Epithelial cell of alveolus of lung (primary cell): ENCODE measurements around the gene TMEM59L. TPM values are rescaled to one million over a fixed set of nuclear protein-coding genes. Genes with fewer than 3 reads are reported as not detected.

Experiments used
- total RNA-seq: library from RNA; depleted of rRNA; stranded (reverse); fragments of >200 nt; gene quantifications from 2 replicates; pipeline ENCODE4 v1.2.1, GENCODE V29; 2015

The TMEM59L gene
- total RNA-seq = 0.26 and 3.8 TPM in 2 replicates

DNA sequence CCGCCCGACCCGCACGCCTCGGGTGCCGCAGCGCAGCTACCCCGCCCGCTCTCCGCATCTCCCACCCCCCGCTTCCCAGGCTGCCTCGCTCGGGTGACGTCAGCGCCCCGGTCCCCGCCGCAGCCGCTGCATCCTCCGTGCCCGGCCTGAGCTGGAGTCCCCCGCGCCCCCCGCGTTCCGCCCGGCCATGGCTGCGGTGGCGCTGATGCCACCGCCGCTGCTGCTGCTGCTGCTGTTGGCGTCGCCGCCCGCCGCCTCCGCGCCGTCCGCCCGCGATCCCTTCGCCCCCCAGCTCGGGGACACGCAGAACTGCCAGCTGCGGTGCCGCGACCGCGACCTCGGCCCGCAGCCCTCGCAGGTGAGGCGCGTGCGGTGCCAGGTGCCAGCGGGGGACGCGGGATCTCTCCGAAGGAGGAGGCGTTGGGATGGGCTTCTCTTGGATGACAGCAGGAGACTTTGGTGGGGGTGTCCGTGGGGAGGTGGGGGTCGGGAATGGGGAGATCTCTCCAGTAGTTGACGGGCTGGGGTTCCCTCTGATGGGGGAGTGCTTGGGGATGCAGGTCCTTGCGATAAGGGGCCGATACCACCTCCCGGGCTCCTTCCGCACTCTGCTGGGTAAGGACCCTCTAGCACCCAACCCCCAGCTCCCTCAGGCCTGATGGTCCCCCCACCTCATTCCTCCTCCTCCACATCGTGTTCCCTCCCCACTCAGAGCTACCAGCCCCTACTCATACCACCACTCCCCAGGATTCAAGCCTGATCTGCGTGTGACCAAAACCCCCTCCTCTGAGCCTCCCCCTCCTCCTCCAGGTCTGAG lies at the start of gene TMEM59L:
TSS of gene TMEM59L (plus strand) at position 99 of the 817 bp plus-strand sequence. CDS start at position 188, 89 bp downstream.

DNA sequence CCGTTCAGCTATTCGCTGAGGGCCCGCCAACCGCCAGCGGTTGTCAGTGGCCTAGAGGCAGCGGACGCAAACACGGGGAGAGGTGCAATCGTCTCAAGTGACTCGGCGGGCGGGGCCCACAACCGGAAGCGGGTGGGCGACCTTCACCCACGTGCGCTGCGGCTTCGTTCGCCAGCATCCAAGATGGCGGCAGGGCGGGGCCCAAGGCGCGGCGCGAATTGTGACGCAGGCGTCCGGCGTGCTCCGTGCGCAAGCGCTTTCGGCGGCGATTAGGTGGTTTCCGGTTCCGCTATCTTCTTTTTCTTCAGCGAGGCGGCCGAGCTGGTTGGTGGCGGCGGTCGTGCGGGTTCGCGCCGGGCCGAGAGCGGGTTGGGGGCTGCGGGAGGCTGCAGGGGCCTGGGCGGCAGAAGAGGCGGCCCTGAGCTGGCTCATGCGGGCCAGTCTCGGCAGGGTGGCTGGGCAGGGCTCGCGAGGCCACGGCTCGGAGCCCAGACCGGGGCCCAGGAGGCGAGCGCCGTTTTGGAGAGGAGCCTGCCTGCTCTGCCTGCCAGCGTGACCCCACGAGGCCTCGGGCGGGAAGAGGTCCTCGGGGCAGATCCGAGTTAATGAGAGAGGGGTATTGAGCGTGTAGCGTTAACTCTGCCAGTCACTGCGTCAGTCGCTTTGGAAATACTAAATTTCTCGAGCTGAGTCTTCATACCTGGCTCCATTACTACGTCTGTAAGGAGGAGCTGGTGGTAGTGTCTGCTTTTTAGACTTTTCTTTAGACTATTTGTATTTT lies 40.9 kb upstream of the TMEM59L start, which contains the start of gene UBA52:
TSS of gene UBA52 (plus strand) at position 294 of the 781 bp plus-strand sequence. CDS start 1,444 bp downstream, outside the sequence.

DNA sequence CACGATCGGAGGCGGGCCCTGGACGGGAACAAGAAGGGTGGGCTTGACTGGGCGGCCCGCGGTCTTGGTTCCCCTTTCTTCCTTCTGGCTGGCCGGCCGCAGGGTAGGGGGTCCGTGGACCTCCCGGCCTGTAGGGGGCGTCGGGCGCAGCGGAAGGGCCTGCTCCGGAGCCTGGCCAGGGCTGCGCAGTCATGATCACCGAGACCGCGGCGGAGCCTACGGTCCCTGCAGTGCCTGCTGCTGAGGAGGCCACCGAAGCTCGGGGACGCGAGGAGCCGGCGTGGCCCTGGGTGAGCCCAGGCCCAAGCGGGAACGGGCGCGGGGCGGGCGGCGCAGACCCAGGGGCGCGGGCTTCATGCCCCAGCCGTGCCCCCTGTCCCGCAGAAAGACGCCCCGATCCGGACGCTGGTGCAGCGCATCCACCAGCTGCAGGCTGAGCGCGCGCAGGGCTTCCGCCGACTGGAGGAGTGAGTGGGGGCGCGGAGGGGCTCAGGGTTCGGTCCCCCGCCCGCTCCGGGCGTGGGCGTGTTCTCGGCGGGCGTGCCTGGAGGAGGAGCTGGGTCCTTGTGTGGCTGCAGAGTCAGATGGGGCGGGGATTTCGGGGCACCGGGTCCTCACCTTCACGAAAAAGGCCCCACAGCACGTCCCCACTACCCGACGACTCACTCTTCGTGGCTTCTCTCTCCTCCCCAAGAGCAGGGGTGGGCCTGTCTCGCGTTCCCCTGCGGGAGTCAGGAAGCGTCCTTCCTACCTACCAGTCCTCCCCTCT lies 23.9 kb upstream of the TMEM59L start, which contains the start of gene REX1BD:
TSS of gene REX1BD (plus strand) at position 188 of the 769 bp plus-strand sequence. CDS start at position 192, 4 bp downstream.

DNA sequence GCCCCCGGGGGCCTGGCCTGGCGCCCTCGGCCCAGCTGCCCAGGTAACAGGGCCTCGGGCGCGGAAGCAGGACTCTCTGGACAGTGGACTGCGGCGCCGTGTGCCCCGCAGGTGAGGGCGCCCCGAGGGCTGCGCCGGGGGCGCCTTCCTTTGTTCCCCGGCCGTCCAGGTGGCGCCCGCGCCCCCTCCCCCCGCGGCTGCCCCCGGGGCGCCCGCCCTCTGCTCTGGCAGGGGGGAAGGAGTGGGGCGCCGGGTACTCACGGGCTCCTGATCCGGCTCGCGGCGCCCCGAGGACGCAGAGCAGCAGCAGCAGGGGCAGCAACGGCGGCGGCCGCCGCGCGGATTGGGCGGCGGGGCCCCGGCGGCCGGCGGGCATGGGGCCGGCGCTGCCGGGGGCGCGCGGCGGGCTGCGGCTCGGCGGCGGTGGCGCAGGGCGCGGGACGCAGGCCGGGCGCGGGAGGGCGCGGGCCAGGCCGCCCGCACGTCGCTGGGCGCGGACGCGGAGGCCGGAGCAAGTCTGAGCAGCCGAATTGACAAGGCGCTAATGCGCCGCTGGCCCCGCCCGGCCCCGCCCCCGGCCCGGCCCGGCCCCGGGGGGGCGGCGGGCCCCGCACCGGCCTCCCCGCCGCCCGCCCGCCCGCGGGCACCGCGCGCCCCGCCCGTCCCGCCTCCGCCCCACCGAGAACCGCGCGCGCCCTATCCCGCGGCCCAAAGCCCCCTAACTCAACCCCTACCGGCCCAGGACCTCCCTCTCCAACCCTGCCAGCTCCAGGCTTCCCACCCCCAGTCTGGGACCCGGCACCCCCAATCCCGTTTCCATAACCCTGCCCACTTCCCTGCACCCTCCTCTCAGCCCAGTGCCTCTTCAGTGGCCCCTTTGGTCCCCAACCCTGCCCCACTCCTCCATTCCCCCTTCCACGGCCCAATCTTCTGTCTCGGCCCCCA lies 6.1 kb upstream of the TMEM59L start, which contains the start of gene CRLF1:
TSS of gene CRLF1 (minus strand) at position 519 of the 945 bp plus-strand sequence. CDS start at position 376, 143 bp downstream.

DNA sequence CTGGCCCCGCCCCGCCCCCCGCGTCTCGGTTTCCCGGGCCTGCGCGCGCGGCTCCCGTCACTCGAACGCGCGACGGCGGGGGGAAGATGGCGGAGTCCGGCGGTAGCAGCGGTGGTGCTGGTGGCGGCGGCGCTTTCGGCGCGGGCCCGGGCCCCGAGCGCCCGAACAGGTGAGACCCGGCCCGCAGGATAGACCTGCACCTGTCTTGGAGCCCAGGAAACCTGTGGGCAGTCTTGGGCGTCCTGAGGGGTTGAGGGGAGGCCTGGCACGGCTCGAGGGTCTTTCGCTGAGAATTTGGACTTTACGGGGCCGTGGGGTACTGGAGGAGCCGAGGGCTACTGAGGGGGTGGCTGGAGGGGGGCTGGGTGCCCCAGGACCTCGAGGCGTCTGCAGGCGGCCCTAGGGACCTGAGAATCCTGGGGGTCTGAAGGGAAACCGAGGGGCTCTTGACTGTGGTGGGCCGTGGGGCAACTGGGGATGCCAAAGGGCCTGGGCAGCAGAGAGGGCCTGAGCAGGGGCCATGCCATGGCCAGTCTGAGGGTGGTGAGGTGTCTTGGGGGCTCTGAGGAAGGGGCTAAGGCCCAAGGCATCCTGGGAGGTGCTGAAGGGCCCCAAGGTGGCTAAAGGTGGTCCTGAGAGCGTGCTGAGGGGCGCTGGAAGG lies 24.4 kb downstream of the TMEM59L start, which contains the start of gene KLHL26:
TSS of gene KLHL26 (plus strand) at position 60 of the 661 bp plus-strand sequence. CDS start at position 87, 27 bp downstream.

Other genes starting within 250 kb of the TMEM59L start
- gene GDF15, start 226.7 kb upstream of the TMEM59L start, total RNA-seq = 113 and 261 TPM in 2 replicates
- not detected in 2 replicates for gene LRRC25, start 215.2 kb upstream of the TMEM59L start, total RNA-seq
- 74.0 and 107 TPM in 2 replicates for gene SSBP4, start 193.5 kb upstream of the TMEM59L start, total RNA-seq
- 45.0 and 55.7 TPM in 2 replicates for gene ISYNA1, start 174.7 kb upstream of the TMEM59L start, total RNA-seq
- gene ELL, start 90.8 kb upstream of the TMEM59L start, total RNA-seq = 13.8 and 18.8 TPM in 2 replicates
- 387 and 393 TPM in 2 replicates for gene FKBP8, start 69.3 kb upstream of the TMEM59L start, total RNA-seq
- 180 and 205 TPM in 2 replicates for gene KXD1, start 55.0 kb upstream of the TMEM59L start, total RNA-seq
- gene UBA52, start 41.0 kb upstream of the TMEM59L start, total RNA-seq = 975 and 1,082 TPM in 2 replicates
- gene REX1BD, start 24.1 kb upstream of the TMEM59L start, total RNA-seq = 60.7 and 107 TPM in 2 replicates
- gene CRLF1, start 6.1 kb upstream of the TMEM59L start, total RNA-seq = 2.6 and 19.3 TPM in 2 replicates
- gene KLHL26, start 24.2 kb downstream of the TMEM59L start, total RNA-seq = 5.8 and 9.1 TPM in 2 replicates
- gene CRTC1, start 70.8 kb downstream of the TMEM59L start, total RNA-seq = 2.1 and 6.8 TPM in 2 replicates
- under 0.01 TPM in 1 of 2 replicates, not detected in the other for gene COMP, start 178.4 kb downstream of the TMEM59L start, total RNA-seq
- gene UPF1, start 219.1 kb downstream of the TMEM59L start, total RNA-seq = 44.2 and 97.0 TPM in 2 replicates